Activated CD4-positive, alpha-beta T cell treated with anti-CD3 and anti-CD28 coated beads, Interleukin-2, Interleukin-4, amounts not matched to agents 100 ng/mL and 50 ng/mL, durations not matched to agents 16 hours and 8 hours (primary cell): ENCODE results near the gene HIPK2.

Experiments used
- DNase-seq: peaks from one replicate; pipeline ENCODE4 v3.0.0-alpha.2; 2020; ENCODE audit warnings: low spot score

HIPK2 gene

GRCh38 chr7:139650429-139651100 is 127.2 kb downstream of the HIPK2 start:
- DNase-seq: no peak

GRCh38 chr7:139648941-139649425 is 128.8 kb downstream of the HIPK2 start:
- peak; percentile 34 for DNase-seq

- DNase-seq: no peak
These were observed 129.4 kb downstream of the HIPK2 start for GRCh38 chr7:139648391-139648861.

- no peak for DNase-seq
These were observed 129.9 kb downstream of the HIPK2 start for GRCh38 chr7:139647814-139648390.

DNA sequence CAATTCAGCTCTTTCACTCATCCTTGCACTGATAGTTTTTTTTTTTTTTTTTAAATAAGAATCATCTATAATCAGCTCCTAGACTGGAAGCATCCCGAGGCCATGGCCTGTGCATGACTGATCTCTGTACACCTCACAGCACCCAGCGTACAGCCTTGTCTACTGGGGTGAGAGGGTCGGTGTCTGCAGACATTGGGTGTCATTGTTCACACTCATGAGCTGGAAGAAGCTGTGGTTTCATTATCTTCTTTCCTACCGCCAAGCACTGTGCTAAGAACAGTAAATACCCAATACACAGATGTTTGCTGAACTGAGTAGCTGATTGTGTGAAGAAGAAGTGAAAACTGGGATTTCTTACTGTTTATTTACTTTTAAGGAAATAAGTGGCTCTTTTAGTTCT is 130.7 kb downstream of the HIPK2 start:
- peak; percentile 22 for DNase-seq

- no peak for DNase-seq
These were observed 131.2 kb downstream of the HIPK2 start for GRCh38 chr7:139646566-139646965.

- DNase-seq: peak; percentile 83
These were observed 131.9 kb downstream of the HIPK2 start for GRCh38 chr7:139645572-139646523.

DNA sequence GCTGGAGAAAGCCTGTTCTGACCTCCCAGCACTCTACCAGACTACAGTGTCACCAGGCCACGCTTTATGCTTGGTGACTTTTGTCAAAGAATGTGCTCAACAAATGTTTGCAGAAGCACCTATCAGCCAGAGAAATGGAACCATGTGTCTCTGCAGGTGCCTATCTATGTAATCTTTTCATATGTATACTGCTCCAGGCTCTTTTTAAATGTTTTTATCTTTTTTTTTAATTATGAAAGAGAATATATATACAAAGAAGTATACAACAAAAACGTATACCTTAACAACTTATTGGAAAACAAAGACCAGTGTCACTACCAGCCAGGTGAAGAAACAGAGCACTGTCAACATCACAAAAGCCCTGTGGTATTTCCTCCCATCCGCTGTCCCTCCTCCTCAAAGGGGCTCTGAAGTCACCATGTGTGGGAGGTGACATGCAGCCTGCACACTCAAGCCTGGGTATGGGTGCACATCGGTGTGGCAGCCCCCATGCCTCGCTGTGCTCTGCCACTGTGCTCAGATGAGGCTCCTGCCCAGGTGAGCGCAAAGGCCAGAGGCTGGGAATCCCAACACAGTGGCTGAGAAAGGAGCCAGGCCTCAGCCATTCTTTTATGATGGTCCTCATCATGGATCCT is 133.7 kb downstream of the HIPK2 start:
- DNase-seq: no peak

DNA sequence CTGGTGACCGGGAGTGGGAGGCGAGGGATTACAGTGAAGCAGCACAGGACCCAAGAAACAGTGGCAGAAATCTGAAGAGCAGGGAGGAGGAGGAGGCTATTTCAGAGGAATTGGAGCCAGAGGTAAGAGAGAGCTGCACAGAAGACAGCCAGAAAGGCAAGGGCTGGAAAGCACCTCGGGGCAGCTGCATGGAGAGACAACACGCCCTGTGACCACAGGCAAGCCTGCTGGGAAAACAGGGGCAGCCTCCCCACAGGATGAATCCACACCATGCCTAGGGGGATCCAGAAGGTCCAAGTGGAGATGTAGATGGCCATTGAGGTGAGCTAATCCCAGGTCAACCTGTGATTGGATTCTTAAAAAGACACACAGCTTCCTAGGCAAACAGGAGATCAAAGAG is 135.5 kb downstream of the HIPK2 start:
- DNase-seq: no peak

- no peak for DNase-seq
These were observed 136.3 kb downstream of the HIPK2 start for GRCh38 chr7:139641337-139641992.

DNA sequence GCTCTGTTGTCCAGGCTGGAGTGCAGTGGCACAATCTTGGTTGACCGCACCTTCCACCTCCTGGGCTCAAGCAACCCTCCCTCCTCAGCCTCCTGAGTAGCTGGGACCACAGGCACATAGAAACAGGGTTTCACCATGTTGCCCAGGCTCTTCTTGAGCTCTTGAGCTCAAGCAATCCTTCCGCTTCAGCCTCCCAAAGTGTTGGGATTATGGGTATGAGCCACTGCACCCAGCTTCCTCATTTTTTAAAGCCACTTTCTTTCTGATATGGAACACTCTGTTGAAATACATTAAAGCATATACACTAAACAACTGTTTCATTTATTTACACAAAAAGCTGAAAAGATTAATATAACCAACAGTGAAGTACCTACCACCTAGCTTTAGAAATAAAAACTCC is 137.1 kb downstream of the HIPK2 start:
- DNase-seq: no peak

DNA sequence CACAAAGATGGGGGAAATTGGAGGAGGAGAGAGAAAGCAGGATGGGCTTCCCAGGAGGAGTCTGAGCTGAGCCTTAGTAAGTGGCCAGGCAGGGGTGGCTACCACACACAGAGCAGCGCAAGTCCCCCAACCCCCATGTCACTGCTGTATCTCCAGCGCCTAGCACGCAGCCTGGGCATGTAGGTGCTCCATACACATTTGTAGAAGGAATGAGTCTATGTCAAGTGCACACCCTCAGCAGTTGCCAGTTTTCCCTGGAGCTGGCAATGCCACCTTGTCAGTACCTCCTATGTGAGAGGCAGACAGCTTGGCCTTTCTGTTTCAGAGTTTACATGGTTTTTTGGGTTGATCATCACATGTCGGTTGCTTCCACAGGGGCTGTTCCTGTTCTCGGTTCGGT is 138.2 kb downstream of the HIPK2 start:
- no peak for DNase-seq

DNA sequence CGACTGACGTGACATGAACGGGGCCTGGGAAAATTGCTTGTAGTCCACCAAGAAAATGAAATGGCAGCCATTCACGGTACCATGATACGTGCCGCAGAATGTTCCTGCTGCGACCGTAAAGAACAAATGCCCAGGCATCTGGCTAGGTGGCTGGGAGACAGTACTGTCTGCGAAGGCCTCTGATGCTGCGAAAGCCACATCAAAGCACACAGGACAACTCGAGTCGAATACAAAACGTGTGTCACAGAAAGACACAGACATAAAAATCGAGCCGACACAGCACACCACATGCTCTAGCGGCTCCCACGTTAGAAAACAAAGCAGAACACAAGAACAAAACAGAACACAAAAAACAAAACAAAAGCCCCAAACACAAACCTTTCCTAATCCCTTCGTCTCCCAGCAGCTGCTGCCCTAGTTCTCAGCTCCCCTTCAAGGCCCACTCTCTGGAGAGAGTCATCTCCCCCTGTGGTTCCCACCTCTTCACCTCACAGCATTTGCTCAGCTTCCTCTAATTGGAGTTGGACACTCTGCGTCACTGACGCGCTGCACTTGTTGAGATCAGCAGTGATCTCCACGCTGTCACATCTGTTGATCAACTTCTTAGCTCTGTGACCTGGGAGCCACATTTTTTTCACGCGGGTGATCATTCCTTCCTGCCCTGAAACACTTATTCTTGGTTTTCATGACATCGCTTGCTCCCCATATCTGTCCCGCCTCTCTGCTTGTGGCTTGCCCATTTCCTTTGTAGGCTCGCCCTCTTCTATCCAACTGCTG is 142.1 kb downstream of the HIPK2 start:
- peak; percentile 37 for DNase-seq

GRCh38 chr7:139634087-139634486 is 143.7 kb downstream of the HIPK2 start:
- DNase-seq: no peak

DNA sequence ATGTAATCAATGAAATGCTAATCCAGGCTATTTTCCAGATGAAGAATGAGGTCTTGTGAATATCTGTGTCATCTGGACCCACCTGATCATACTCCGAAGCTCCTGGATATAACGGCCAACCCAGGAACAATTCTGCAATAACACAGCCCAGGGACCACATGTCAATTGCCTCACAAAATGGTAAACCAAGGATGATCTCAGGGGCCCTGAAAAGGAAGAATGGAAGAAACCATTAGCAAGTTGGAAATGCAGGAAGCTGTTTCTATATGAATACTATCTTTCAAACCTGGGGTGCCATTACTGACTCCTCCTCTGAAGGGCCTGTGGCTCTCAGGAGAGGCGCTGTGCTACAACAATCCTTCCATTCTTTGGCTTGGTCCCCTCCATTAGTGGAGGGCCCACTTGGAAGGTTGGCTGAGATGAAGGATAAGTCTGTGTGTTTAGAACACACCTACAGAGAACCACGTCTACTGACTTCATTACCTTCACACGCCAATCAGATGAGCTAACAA is 146.2 kb downstream of the HIPK2 start:
- no peak for DNase-seq

DNA sequence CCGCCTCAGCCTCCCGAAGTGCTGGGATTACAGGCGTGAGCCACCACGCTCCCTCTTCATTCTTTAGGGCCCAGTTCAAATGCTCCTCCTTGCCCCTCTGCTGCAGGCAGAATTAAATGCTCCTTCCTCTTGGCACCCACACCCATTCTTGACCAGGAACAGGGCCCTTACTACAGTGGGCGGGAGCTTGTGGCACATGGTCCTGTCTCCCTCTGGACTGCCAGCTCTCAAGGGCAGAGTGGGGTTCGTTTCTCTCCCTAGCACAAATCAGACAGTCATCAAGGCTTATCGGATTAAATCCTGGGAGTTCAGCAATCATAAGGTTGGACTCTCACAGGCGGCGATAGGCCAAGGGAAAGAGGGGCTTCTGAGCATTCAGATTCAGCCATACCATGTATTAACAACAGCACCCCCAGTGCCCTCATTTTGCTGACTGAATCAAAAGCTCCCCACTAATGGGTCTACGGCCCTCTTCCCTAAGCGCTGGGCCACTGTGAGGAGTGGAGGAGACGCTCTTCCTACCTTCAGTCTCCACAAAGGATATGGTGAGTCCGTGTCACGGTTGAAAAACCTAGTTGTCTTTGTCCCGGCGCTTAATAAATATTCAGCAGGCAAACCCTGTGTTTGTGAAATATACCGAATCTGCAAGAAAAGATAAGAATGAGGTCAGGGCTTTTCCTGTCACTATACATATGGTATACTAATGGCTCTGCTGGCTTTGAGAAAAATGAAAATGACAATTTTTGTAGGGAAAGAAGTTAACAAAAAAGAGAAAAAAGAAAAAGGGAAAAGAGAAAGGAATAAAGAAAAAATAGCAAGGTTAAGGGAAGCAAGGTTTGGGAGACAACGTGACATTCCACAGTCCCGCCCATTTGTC is 146.9 kb downstream of the HIPK2 start:
- DNase-seq: no peak

- DNase-seq: no peak
These were observed 148.3 kb downstream of the HIPK2 start for GRCh38 chr7:139629392-139630082.

DNA sequence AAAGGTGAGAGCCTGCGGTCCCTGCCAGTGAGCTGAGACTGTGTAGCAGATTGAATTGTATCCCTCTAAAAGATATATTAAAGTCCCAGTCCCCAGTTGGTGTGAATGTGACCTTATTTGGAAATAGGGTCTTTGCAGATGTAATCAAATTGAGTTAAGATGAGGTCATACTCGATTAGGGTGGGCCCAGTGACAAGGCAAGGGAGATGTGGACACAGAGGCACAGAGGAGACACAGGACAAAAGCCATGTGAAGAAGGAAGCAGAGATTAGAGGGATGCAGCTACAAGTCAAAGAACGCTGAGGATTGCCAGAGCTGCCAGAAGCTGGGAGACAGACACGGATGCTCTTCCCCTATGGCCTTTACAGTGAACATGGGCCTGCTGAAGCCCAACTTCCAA is 150.0 kb downstream of the HIPK2 start:
- no peak for DNase-seq

- peak; percentile 39 for DNase-seq
These were observed 151.0 kb downstream of the HIPK2 start for GRCh38 chr7:139626817-139627216.
